Panc1 (cell line): ENCODE measurements around the gene C22orf39.

Experiments
- CTCF ChIP-seq: fragments of 450-650 bp; IDR thresholded peaks from 2 replicates; pipeline ENCODE4 v1.5.1; 2017; ENCODE audit warnings: mild to moderate bottlenecking
- POLR2AphosphoS5 ChIP-seq: IDR thresholded peaks from 2 replicates; pipeline ENCODE4 v1.6.1; 2012; ENCODE audit warnings: mild to moderate bottlenecking, low read depth, low read length, moderate library complexity
- REST ChIP-seq, 2 experiments: IDR thresholded peaks; 2 replicates each; pipeline ENCODE4 v1.6.1; 2011 to 2012; ENCODE audit warnings: low read depth in 2 of 2, control low read depth in 1 of 2, low read length in 1 of 2, mild to moderate bottlenecking in 1 of 2, moderate library complexity in 1 of 2; ENCODE audit not compliant: insufficient read depth in 1 of 2
- SIN3A ChIP-seq: IDR thresholded peaks from 2 replicates; pipeline ENCODE4 v1.6.1; 2012; ENCODE audit warnings: low read depth, mild to moderate bottlenecking, low read length, moderate library complexity, borderline replicate concordance; ENCODE audit not compliant: insufficient read depth

DNA sequence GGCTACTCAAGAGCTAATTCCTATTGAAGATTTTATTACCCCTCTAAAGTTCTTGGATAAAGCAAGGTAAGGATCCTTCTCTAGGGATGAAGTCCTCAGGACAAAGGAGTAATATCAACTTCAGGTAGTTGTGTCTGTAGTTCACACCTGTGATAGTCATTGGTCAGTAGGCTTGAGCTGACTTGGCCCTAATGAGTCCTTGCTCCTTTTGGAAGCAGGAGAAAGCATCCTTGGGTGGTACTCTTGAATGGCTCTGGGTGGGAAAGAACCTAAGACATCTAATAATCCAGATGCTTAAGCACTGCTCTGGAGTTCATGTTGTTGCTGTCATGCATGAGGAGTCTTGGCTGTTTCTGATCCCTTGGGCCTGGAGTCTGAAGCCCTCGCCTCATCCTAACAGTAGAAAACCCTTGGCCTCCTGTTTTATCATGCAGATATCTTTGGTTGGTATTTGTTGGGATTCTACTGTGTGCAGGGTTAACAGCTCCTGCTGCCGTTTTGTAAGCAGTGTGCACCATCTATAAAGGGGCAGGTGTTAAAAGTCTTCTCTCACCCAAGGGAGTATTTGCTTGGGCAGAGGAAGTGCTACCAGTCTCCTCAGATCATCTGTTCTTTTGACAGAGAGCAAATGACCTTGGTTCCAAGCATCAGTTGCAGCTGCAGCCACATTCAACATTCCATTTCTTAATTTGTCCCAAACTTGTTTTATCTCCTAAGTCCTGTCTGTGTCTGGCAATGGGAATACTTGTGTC lies 12.5 kb downstream of the C22orf39 start:
- TF ChIP-seq POLR2AphosphoS5, result no peak
- TF ChIP-seq CTCF, result no peak
- TF ChIP-seq REST (IDR thresholded peaks at IDR 0.05; ENCODE audit: insufficient read depth in 1 of 2, low read depth in 2 of 2, low read length in 1 of 2), result no peak
- no peak for TF ChIP-seq SIN3A
